K562 (cell line): Measurements from ENCODE around the gene JPH3. TPM values are rescaled to one million over a fixed set of nuclear protein-coding genes. Genes with fewer than 3 reads are reported as not detected.

Experiments used
- BHLHE40 ChIP-seq: IDR thresholded peaks from 2 replicates; pipeline ENCODE4 v1.6.1; 2011; ENCODE audit warnings: low read length, improper control_type of control experiment
- FOXM1 ChIP-seq, 2 experiments: fragments of 450-650 bp in 1 of 2; sonication (generic) in 1 of 2; formaldehyde crosslinking in 1 of 2; IDR thresholded peaks; 2 replicates each; pipeline versions ENCODE4 v1.6.1 to v1.9.0; 2017 to 2022; ENCODE audit warnings: low read depth in 2 of 2, mild to moderate bottlenecking in 2 of 2, missing genetic modification reagents in 1 of 2, moderate library complexity in 1 of 2
- HBP1 ChIP-seq: fragments of 450-650 bp; formaldehyde crosslinking; IDR thresholded peaks from 2 replicates; pipeline ENCODE4 v1.4.0; 2022; ENCODE audit warnings: missing genetic modification characterization
- L3MBTL2 ChIP-seq: fragments of 450-650 bp; IDR thresholded peaks from 2 replicates; pipeline ENCODE4 v1.6.1; 2016; ENCODE audit warnings: mild to moderate bottlenecking, moderate library complexity
- MAX ChIP-seq: sonication (generic); formaldehyde crosslinking; IDR thresholded peaks from 2 replicates; pipeline ENCODE4 v1.9.0; 2022; ENCODE audit warnings: mild to moderate bottlenecking, missing genetic modification reagents
- MAZ ChIP-seq, 2 experiments: fragments of 450-650 bp in 1 of 2; sonication (generic) in 1 of 2; formaldehyde crosslinking; IDR thresholded peaks in 1 of 2; conservative IDR thresholded peaks in 1 of 2; 2 replicates each; pipeline versions ENCODE4 v1.4.0 to v1.5.0; 2020; ENCODE audit warnings: mild to moderate bottlenecking in 1 of 2, missing genetic modification reagents in 1 of 2
- NCOA1 ChIP-seq: fragments of 450-650 bp; IDR thresholded peaks from 2 replicates; pipeline ENCODE4 v1.6.1; 2016; ENCODE audit warnings: low read depth
- NFIX ChIP-seq: fragments of 250-450 bp; sonication (Bioruptor Pico); IDR thresholded peaks from 2 replicates; pipeline ENCODE4 v1.4.0; 2020; ENCODE audit warnings: low read depth, mild to moderate bottlenecking, moderate library complexity
- PTTG1 ChIP-seq: fragments of 450-650 bp; IDR thresholded peaks from 2 replicates; pipeline ENCODE4 v1.6.1; 2016; ENCODE audit warnings: low read depth, mild to moderate bottlenecking, missing genetic modification characterization, missing compliant biosample characterization
- RNF2 ChIP-seq: sonication (generic); IDR thresholded peaks from 2 replicates; pipeline ENCODE4 v1.6.1; 2016
- ZFP1 ChIP-seq: fragments of 450-650 bp; formaldehyde crosslinking; IDR thresholded peaks from 2 replicates; pipeline ENCODE4 v1.4.0; 2020; ENCODE audit warnings: mild to moderate bottlenecking, mixed read lengths
- ZFP30 ChIP-seq: fragments of 250-450 bp; sonication (Bioruptor Pico); IDR thresholded peaks from 2 replicates; pipeline ENCODE4 v1.8.0; 2022; ENCODE audit warnings: moderate library complexity, mild to moderate bottlenecking, inconsistent platforms, borderline replicate concordance
- ZNF121 ChIP-seq: sonication (generic); formaldehyde crosslinking; conservative IDR thresholded peaks from 2 replicates; pipeline ENCODE4 v1.8.0; 2022; ENCODE audit warnings: missing genetic modification reagents
- ZNF146 ChIP-seq: IDR thresholded peaks from one replicate; pipeline ENCODE4 v1.6.1; 2018; ENCODE audit warnings: missing compliant biosample characterization; ENCODE audit not compliant: unreplicated experiment
- ZNF174 ChIP-seq: fragments of 250-450 bp; sonication (Bioruptor Pico); IDR thresholded peaks from 2 replicates; pipeline ENCODE4 v1.4.0; 2020; ENCODE audit warnings: mild to moderate bottlenecking
- ZNF239 ChIP-seq: fragments of 250-450 bp; sonication (Bioruptor Pico); IDR thresholded peaks from 2 replicates; pipeline ENCODE4 v1.4.0; 2020; ENCODE audit warnings: mild to moderate bottlenecking
- ZNF277 ChIP-seq: fragments of 250-450 bp; sonication (Bioruptor Pico); IDR thresholded peaks from 2 replicates; pipeline ENCODE4 v1.8.0; 2022; ENCODE audit warnings: inconsistent platforms, mild to moderate bottlenecking, moderate library complexity, borderline replicate concordance
- polyA plus RNA-seq, 8 experiments: library from polyadenylated mRNA; depleted of rRNA in 4 of 8; stranded (reverse) in 5 of 8; unstranded in 3 of 8; fragments of >200 nt; fragmentation: Nextera tagmentation in 2 of 8; fragmentation: Illumina TruSeq in 1 of 8; extraction: Ambion mirVana in 2 of 8; extraction: Trizol in 1 of 8; gene quantifications; 2 replicates each; pipeline versions ENCODE4 v1.2.1 to v1.2.3, GENCODE V29; 2011 to 2014; ENCODE audit warnings: inconsistent platforms in 1 of 8, missing spikeins in 1 of 8
- total RNA-seq, 7 experiments: library from RNA; depleted of rRNA in 6 of 7; stranded (reverse); fragments of >200 nt in 6 of 7; fragmentation: Illumina TruSeq in 2 of 7; extraction: Trizol in 2 of 7; gene quantifications; 2 replicates each; pipeline versions ENCODE4 v1.2.1 to v1.2.3, GENCODE V29; 2011 to 2021; ENCODE audit warnings: low replicate concordance in 1 of 7
- TF ChIP-seq, protein P1 (sequence below): fragments of 250-450 bp; sonication (Bioruptor Pico); IDR thresholded peaks from 2 replicates; pipeline ENCODE4 v1.8.0; 2021; ENCODE audit warnings: moderate library complexity, mild to moderate bottlenecking, inconsistent platforms
- TF ChIP-seq, protein P2 (sequence below): sonication (generic); formaldehyde crosslinking; IDR thresholded peaks from 2 replicates; pipeline ENCODE4 v1.8.0; 2023; ENCODE audit warnings: missing genetic modification reagents, mild to moderate bottlenecking, borderline replicate concordance

JPH3 gene
- total and polyA plus RNA-seq, 9 of the 15 experiments (the other 6 are each of a cell fraction or from before 2014, with no cell fraction given): 0.01 TPM; not detected in 8

DNA sequence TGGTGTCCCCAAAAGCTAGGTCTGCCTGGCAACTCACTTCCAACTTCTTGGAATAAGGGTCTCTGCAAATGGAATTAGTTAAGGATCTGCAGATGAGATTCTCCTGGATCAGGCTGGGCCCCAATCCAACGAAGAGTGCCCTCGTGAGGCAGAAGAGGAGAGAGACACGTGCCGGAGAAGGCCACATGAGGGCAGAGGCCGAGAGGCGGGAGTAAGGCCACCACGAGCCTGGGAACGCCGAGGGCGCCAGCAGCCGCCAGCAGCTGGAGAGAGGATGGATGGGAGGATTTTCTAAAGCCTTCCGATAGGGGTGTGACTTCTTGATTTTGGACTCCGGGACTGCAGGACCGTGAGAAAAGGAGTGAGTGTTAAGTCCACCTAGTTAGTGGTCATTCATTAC lies 76.3 kb downstream of the JPH3 start (continued):
- TF ChIP-seq, protein P1, sequence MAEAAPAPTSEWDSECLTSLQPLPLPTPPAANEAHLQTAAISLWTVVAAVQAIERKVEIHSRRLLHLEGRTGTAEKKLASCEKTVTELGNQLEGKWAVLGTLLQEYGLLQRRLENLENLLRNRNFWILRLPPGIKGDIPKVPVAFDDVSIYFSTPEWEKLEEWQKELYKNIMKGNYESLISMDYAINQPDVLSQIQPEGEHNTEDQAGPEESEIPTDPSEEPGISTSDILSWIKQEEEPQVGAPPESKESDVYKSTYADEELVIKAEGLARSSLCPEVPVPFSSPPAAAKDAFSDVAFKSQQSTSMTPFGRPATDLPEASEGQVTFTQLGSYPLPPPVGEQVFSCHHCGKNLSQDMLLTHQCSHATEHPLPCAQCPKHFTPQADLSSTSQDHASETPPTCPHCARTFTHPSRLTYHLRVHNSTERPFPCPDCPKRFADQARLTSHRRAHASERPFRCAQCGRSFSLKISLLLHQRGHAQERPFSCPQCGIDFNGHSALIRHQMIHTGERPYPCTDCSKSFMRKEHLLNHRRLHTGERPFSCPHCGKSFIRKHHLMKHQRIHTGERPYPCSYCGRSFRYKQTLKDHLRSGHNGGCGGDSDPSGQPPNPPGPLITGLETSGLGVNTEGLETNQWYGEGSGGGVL: no peak
- no peak for TF ChIP-seq ZNF239 (CRISPR knock-in tag)
- no peak for TF ChIP-seq ZNF121
- TF ChIP-seq BHLHE40: peak; percentile 13; the same call in 1 of the 2 replicates
- 0 out of 2 replicates have a peak, but pooled peaks have one; percentile 42 for TF ChIP-seq MAX (CRISPR knock-in tag)
- TF ChIP-seq NCOA1: no peak
- TF ChIP-seq ZFP30: no peak
- TF ChIP-seq RNF2: no peak
- TF ChIP-seq HBP1: no peak
- TF ChIP-seq FOXM1 (IDR thresholded peaks at IDR 0.05; ENCODE audit: low read depth): no peak
- TF ChIP-seq FOXM1 (CRISPR knock-in tag; IDR thresholded peaks at IDR 0.05; ENCODE audit: low read depth): no peak
- TF ChIP-seq PTTG1 (tag): no peak
- TF ChIP-seq, protein P2, sequence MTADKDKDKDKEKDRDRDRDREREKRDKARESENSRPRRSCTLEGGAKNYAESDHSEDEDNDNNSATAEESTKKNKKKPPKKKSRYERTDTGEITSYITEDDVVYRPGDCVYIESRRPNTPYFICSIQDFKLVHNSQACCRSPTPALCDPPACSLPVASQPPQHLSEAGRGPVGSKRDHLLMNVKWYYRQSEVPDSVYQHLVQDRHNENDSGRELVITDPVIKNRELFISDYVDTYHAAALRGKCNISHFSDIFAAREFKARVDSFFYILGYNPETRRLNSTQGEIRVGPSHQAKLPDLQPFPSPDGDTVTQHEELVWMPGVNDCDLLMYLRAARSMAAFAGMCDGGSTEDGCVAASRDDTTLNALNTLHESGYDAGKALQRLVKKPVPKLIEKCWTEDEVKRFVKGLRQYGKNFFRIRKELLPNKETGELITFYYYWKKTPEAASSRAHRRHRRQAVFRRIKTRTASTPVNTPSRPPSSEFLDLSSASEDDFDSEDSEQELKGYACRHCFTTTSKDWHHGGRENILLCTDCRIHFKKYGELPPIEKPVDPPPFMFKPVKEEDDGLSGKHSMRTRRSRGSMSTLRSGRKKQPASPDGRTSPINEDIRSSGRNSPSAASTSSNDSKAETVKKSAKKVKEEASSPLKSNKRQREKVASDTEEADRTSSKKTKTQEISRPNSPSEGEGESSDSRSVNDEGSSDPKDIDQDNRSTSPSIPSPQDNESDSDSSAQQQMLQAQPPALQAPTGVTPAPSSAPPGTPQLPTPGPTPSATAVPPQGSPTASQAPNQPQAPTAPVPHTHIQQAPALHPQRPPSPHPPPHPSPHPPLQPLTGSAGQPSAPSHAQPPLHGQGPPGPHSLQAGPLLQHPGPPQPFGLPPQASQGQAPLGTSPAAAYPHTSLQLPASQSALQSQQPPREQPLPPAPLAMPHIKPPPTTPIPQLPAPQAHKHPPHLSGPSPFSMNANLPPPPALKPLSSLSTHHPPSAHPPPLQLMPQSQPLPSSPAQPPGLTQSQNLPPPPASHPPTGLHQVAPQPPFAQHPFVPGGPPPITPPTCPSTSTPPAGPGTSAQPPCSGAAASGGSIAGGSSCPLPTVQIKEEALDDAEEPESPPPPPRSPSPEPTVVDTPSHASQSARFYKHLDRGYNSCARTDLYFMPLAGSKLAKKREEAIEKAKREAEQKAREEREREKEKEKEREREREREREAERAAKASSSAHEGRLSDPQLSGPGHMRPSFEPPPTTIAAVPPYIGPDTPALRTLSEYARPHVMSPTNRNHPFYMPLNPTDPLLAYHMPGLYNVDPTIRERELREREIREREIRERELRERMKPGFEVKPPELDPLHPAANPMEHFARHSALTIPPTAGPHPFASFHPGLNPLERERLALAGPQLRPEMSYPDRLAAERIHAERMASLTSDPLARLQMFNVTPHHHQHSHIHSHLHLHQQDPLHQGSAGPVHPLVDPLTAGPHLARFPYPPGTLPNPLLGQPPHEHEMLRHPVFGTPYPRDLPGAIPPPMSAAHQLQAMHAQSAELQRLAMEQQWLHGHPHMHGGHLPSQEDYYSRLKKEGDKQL (CRISPR knock-in tag): no peak
- no peak for TF ChIP-seq ZNF277 (CRISPR knock-in tag)
- TF ChIP-seq L3MBTL2: peak; percentile 79
- no peak for TF ChIP-seq ZNF174 (CRISPR knock-in tag)
- no peak for TF ChIP-seq MAZ (CRISPR knock-in tag; conservative IDR thresholded peaks at IDR 0.05 in 1 of 2, IDR thresholded peaks at IDR 0.05 in 1 of 2)
- TF ChIP-seq ZFP1: no peak
- no peak for TF ChIP-seq NFIX (CRISPR knock-in tag)
- no peak for TF ChIP-seq ZNF146 (CRISPR knock-in tag)
